Prostate gland (tissue), 2 donors: ENCODE results near the gene TCAP. TPM values are rescaled to one million over a fixed set of nuclear protein-coding genes. Genes with fewer than 3 reads are reported as not detected.

Source experiments
- DNase-seq: peaks from one replicate; pipeline ENCODE4 v3.0.0-alpha.2; 2019; ENCODE audit warnings: low spot score
- H3K27ac ChIP-seq, 2 donors: fragments of 200-600 bp; sonication (generic); 2 replicates each; pipeline ENCODE4 v1.5.1; 2017 to 2019
- H3K27me3 ChIP-seq: fragments of 200-600 bp; sonication (generic); replicated peaks from 2 replicates; pipeline ENCODE4 v1.5.1; 2019; ENCODE audit not compliant: insufficient read depth
- H3K36me3 ChIP-seq, 2 donors: fragments of 200-600 bp; sonication (generic); 1 replicate in 1 of 2; 2 replicates in 1 of 2; pipeline versions ENCODE4 v1.5.1 to v1.8.1; 2017 to 2019
- H3K4me1 ChIP-seq: fragments of 200-600 bp; sonication (generic); replicated peaks from 2 replicates; pipeline ENCODE4 v1.5.1; 2019
- H3K4me3 ChIP-seq, 2 donors: fragments of 200-600 bp; sonication (generic); 2 replicates each; pipeline ENCODE4 v1.5.1; 2017 to 2019
- H3K9me3 ChIP-seq: fragments of 200-600 bp; sonication (generic); 2 replicates; pipeline ENCODE4 v1.5.1; 2017
- POLR2A ChIP-seq: fragments of 450-650 bp; IDR thresholded peaks from one replicate; pipeline ENCODE4 v1.6.1; 2016; ENCODE audit warnings: antibody characterized with exemption, mild to moderate bottlenecking
- POLR2AphosphoS5 ChIP-seq: sonication (generic); formaldehyde crosslinking; IDR thresholded peaks from one replicate; pipeline ENCODE4 v1.6.1; 2017; ENCODE audit warnings: antibody characterized with exemption
- WGBS: methylation state at CpG from one replicate; pipeline ENCODE4 v1.1.5; 2018; 5-methylcytosine and 5-hydroxymethylcytosine counted together
- intact Hi-C: fragments of 100-400 bp; cut with DNase I; formaldehyde crosslinking; loops from one replicate; pipeline ENCODE4 v1.14.2; 2022
- total RNA-seq, 2 donors: library from RNA; depleted of rRNA; stranded (reverse); fragments of >200 nt; gene quantifications; one replicate each; pipeline ENCODE4 v1.1.0, GENCODE V29; 2016
- TF ChIP-seq, protein P1 (sequence below), 4 experiments: fragments of 200-600 bp in 2 of 4; fragments of 450-650 bp in 2 of 4; sonication (generic) in 2 of 4; IDR thresholded peaks; 1 replicate in 3 of 4; 2 replicates in 1 of 4; pipeline ENCODE4 v1.5.1; 2016 to 2019; ENCODE audit warnings: antibody characterized with exemption in 4 of 4, mild to moderate bottlenecking in 2 of 4, moderate library complexity in 2 of 4

Gene TCAP
- total RNA-seq, 2 donors from 2014 or later: 4.3 to 44.3 TPM

DNA sequence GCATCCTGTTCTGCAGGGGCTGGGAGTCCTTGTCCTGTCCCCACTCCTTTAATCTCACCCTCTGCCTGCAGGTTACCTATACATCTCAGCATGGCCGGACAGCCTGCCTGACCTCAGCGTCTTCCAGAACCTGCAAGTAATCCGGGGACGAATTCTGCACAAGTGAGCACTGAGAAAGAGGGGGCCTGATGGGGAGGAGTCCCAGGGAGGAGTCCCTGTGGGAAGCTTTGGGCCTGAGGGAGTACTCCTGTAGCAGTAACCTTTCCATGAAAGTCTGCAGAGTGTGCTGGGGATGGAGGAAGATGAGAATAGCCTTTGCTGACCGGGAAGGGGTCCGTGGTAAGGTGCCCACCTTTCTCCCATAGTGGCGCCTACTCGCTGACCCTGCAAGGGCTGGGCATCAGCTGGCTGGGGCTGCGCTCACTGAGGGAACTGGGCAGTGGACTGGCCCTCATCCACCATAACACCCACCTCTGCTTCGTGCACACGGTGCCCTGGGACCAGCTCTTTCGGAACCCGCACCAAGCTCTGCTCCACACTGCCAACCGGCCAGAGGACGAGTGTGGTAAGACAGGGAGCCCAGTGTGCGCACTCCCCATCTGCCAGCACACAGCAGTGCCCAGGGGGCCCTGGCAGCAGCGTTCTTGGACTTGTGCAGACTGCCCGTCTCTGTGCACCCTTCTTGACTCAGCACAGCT lies 50.4 kb downstream of the TCAP start:
- intact Hi-C loops: no loop called here
- H3K4me3 ChIP-seq: no peak overlapping the region
- no peaks in the 10 kb centered on the region for H3K9me3 ChIP-seq
- H3K27ac ChIP-seq: peak overlapping the region; percentile 82 to 88
- H3K4me1 ChIP-seq: peaks cover 15% of the 10 kb centered on the region
- DNase-seq: no peak
- TF ChIP-seq, protein P1, sequence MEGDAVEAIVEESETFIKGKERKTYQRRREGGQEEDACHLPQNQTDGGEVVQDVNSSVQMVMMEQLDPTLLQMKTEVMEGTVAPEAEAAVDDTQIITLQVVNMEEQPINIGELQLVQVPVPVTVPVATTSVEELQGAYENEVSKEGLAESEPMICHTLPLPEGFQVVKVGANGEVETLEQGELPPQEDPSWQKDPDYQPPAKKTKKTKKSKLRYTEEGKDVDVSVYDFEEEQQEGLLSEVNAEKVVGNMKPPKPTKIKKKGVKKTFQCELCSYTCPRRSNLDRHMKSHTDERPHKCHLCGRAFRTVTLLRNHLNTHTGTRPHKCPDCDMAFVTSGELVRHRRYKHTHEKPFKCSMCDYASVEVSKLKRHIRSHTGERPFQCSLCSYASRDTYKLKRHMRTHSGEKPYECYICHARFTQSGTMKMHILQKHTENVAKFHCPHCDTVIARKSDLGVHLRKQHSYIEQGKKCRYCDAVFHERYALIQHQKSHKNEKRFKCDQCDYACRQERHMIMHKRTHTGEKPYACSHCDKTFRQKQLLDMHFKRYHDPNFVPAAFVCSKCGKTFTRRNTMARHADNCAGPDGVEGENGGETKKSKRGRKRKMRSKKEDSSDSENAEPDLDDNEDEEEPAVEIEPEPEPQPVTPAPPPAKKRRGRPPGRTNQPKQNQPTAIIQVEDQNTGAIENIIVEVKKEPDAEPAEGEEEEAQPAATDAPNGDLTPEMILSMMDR (IDR thresholded peaks at IDR 0.05): no peak
- TF ChIP-seq POLR2AphosphoS5: no peak
- TF ChIP-seq POLR2A: no peak
- peaks cover 6 to 9% of the 10 kb centered on the region in 2 donors for H3K36me3 ChIP-seq
- WGBS: 85% methylated on average over 18 of the region's 18 CpGs
- no peaks in the 10 kb centered on the region for H3K27me3 ChIP-seq

Other genes starting within 250 kb of the TCAP start
- 10 to 100 TPM; 22.9 to 39.7 TPM for gene MED1, start 214.1 kb upstream of the TCAP start, total RNA-seq
- 10 to 100 TPM; 37.7 to 75.8 TPM for gene CDK12, start 203.9 kb upstream of the TCAP start, total RNA-seq
- under 1 TPM in 1 of 2 donors, not detected in 1; 0.17 TPM for gene NEUROD2, start 57.4 kb upstream of the TCAP start, total RNA-seq
- gene PPP1R1B, start 38.4 kb upstream of the TCAP start, total RNA-seq: 100 to 1,000 TPM in 1 of 2 donors, 10 to 100 TPM in 1; 69.0 to 108 TPM
- 100 to 1,000 TPM in 1 of 2 donors, 10 to 100 TPM in 1; 52.5 to 202 TPM for gene STARD3, start 28.2 kb upstream of the TCAP start, total RNA-seq
- 1 to 10 TPM; 2.7 to 5.8 TPM for gene PNMT, start 3.1 kb downstream of the TCAP start, total RNA-seq
- 10 to 100 TPM; 44.6 to 50.0 TPM for gene PGAP3, start 22.7 kb downstream of the TCAP start, total RNA-seq
- gene ERBB2, start 34.7 kb downstream of the TCAP start, total RNA-seq: 100 to 1,000 TPM; 112 to 172 TPM
- 100 to 1,000 TPM in 1 of 2 donors, 10 to 100 TPM in 1; 46.5 to 119 TPM for gene MIEN1, start 65.2 kb downstream of the TCAP start, total RNA-seq
- 10 to 100 TPM; 25.7 to 32.6 TPM for gene GRB7, start 72.6 kb downstream of the TCAP start, total RNA-seq
- 1 to 10 TPM in 1 of 2 donors, under 1 TPM in 1; 0.55 to 1.7 TPM for gene IKZF3, start 199.0 kb downstream of the TCAP start, total RNA-seq
- 10 to 100 TPM in 1 of 2 donors, not detected in 1; 14.8 TPM for gene ZPBP2, start 202.9 kb downstream of the TCAP start, total RNA-seq